Uterus (tissue), 2 donors: ENCODE results near the gene PGAM2.

Experiments
- CTCF ChIP-seq, 4 experiments: fragments of 200-600 bp in 2 of 4; fragments of 450-650 bp in 2 of 4; sonication (generic) in 2 of 4; IDR thresholded peaks; one replicate each; pipeline ENCODE4 v1.5.1; 2016 to 2019; ENCODE audit warnings: antibody characterized with exemption in 4 of 4, mild to moderate bottlenecking in 2 of 4, moderate library complexity in 1 of 4
- POLR2A ChIP-seq, 2 donors: fragments of 450-650 bp; IDR thresholded peaks; one replicate each; pipeline ENCODE4 v1.6.1; 2016; ENCODE audit warnings: antibody characterized with exemption in 2 of 2, mild to moderate bottlenecking in 1 of 2, moderate library complexity in 1 of 2

DNA sequence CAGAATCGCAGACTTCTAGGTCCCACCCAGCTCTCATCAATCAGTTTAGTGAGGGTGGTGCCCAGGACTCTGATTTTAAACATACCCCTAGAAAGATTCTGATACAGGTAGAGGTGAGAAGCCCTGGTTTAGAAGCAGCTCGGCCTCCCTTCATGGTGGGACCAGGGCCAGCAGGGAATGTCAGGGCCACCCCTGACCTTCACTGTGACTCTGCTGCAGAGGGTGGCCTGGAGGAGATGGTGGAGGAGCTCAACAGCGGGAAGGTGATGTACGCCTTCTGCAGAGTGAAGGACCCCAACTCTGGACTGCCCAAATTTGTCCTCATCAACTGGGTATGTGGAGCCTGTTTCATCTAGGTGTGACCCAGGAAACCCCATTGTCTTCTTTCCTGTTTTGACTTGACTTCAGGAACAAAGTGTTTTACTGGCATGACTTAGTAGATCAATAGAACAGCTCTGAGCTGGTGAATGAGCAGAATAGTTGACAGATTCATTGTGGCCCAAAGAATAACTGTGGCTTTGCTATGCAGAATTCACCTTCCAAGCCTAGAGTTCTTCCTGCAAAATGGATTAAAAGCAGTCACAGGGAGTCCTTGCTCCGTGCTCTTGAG lies 13.7 kb downstream of the PGAM2 start:
- TF ChIP-seq CTCF (IDR thresholded peaks at IDR 0.05) (no peak), POLR2A (IDR thresholded peaks at IDR 0.05) (no peak)
